LNCAP (cell line): ENCODE measurements around the gene EFNB2.

Experiments used
- CTCF ChIP-seq: fragments of 450-650 bp; IDR thresholded peaks from 2 replicates; pipeline ENCODE4 v1.5.1; 2017; ENCODE audit warnings: mild to moderate bottlenecking

The EFNB2 gene

GRCh38 chr13:106568299-106569003 is 33.0 kb upstream of the EFNB2 start:
- TF ChIP-seq CTCF: no peak

GRCh38 chr13:106567474-106568298 is 32.2 kb upstream of the EFNB2 start, which contains the start of gene ARGLU1:
TSS of gene ARGLU1 (minus strand) at chr13:106568137. CDS start at chr13:106567919, 218 bp downstream.
- TF ChIP-seq CTCF: no peak

DNA sequence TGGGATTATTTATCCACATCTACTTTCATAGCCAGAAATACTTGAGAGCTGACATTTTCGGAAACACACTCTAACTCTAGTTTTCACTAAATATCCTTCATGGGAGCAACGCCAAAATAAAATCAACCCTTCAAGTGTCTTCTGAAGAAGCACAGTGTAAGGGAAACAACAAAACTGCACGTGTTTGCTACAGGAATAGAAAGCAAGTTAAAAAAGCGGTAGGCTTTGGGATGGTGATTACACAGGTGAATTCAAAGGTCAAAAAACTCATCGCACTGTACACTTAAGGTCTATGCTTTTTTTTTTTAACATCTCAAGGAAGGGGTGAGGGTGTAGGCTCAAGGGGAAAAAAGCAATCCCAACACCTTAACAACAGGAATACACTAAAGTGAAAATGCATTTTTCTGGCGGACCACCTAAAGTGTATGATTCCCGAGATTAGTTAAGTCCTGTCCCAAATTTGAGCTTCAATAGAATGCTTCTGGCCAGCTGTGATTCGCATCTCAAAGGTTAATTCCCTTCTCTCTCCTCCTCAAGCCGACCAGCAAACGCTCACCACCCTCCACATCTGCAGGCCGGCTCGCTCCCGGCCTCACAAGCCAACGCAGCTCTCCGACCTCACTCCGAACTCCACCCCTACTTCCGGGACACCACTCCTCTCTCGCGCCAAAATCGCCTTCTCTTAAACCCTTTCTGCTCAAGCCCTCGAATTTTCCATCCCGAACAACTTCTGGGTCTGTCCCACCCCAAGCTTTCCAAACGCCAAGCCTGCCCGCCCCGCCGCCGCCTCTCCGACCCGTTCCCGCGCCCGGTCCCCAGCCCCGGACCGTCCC is 31.4 kb upstream of the EFNB2 start:
- TF ChIP-seq CTCF: no peak

DNA sequence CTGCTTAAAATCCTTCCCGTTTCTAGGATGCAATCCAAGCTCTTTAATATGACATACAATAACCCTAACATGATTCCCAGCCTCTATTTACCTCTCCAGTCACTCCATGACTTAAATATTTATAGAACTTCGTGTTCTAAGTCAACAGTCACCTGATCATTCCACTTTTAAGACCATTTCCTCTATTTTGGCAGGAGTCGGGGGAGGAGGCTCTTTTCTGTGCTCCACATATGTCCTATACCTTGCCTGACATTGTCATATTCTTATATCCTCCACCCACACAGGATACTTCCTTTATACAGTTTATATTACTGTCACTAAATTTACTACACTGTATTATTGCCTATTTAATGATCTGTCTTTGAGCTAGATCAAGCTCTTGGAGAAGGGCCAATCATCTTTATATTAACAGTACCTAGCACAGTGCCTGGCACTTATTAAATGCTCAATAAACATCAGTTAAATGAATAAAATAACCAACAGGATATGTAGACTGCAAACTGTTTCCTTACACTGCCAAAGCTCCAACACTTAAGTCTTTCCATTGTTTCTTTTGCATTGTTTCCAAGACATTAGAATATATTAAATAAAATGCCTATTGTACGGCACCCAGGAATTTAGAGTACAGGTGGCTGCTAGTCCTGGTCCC is 29.8 kb upstream of the EFNB2 start:
- TF ChIP-seq CTCF: no peak

DNA sequence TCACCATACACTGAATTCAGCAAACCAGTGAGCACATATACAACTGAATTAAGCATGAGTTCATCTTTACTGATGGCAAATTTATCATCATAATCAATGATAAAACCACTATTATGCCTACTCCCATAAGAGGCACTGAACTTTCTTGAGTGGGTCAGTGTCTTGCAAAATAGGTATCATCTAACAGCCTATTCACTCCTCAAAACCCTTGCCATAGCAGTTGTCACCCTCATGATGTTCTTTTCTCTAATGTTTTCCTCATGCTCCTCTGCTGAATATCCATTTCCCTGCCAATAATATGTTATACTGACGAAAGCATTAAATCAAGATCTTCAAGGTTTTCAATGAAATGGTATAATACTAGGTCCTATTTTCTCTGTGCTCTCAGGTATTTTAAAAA is 26.8 kb upstream of the EFNB2 start:
- no peak for TF ChIP-seq CTCF

- TF ChIP-seq CTCF: no peak
Observed at GRCh38 chr13:106561551-106562170, 26.2 kb upstream of the EFNB2 start.

DNA sequence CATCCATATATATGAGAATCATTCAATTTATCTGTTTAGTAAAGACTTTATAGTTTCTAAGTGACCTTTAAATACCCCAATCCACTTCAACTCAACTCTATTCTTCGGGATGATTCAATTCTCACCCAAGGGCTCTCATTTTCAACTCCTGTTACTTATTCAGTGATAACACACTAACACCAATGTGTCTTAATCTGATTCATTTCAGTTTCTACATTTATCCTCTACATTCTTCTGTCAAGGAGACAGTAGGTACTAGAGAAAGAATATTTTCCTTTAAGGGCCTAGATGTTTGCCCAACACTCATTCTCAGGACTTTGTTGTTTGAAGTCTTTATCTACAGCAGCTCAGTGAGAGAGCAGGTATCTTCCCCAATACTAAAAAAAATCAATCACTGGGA is 25.4 kb upstream of the EFNB2 start:
- TF ChIP-seq CTCF: no peak
